Stimulated activated CD8-positive, alpha-beta memory T cell treated with anti-CD3 and anti-CD28 coated beads, Interleukin-12 subunit alpha, Interleukin-12 subunit beta, amount 100 ng/mL, for 1 hour (primary cell): Measurements from ENCODE around the gene PAFAH1B2.
"Not testable (repeated sequence)": the region's sequence is repeated elsewhere in the genome, so short reads cannot be mapped to it uniquely, and the experiment has no call there.

ENCODE experiments used
- DNase-seq: peaks from one replicate; pipeline ENCODE4 v3.0.0-alpha.2; 2020; ENCODE audit warnings: low read depth

PAFAH1B2 gene

GRCh38 chr11:117127171-117127901, 16.8 kb upstream of the PAFAH1B2 start:
- no peak for DNase-seq

- no peak for DNase-seq
Measured at GRCh38 chr11:117128289-117128688, 15.8 kb upstream of the PAFAH1B2 start.

GRCh38 chr11:117130396-117130795, 13.7 kb upstream of the PAFAH1B2 start:
- not testable (repeated sequence) for DNase-seq

GRCh38 chr11:117130879-117131278, 13.2 kb upstream of the PAFAH1B2 start:
- no peak for DNase-seq

GRCh38 chr11:117134431-117134830, 9.7 kb upstream of the PAFAH1B2 start:
- no peak for DNase-seq

GRCh38 chr11:117134979-117135378, 9.1 kb upstream of the PAFAH1B2 start:
- DNase-seq: not testable (repeated sequence)

- not testable (repeated sequence) for DNase-seq
Measured at GRCh38 chr11:117137223-117138086, 6.6 kb upstream of the PAFAH1B2 start.

GRCh38 chr11:117143390-117143789, 697 bp upstream of the PAFAH1B2 start:
- no peak for DNase-seq

- DNase-seq: no peak
Measured at GRCh38 chr11:117144477-117145392, 648 bp downstream of the PAFAH1B2 start.

GRCh38 chr11:117145393-117145761, 1.3 kb downstream of the PAFAH1B2 start:
- DNase-seq: no peak

GRCh38 chr11:117146521-117146920, 2.4 kb downstream of the PAFAH1B2 start:
- no peak for DNase-seq

- DNase-seq: no peak
Measured at GRCh38 chr11:117152066-117152465, 8.0 kb downstream of the PAFAH1B2 start.

GRCh38 chr11:117154468-117154867, 10.4 kb downstream of the PAFAH1B2 start:
- DNase-seq: no peak

- no peak for DNase-seq
Measured at GRCh38 chr11:117157507-117157906, 13.4 kb downstream of the PAFAH1B2 start.

GRCh38 chr11:117159892-117160291, 15.8 kb downstream of the PAFAH1B2 start:
- DNase-seq: no peak

GRCh38 chr11:117160826-117161225, 16.7 kb downstream of the PAFAH1B2 start:
- no peak for DNase-seq

GRCh38 chr11:117166491-117166890, 22.4 kb downstream of the PAFAH1B2 start:
- DNase-seq: no peak

GRCh38 chr11:117169736-117170135, 25.6 kb downstream of the PAFAH1B2 start:
- no peak for DNase-seq

- DNase-seq: no peak
Measured at GRCh38 chr11:117170210-117170609, 26.1 kb downstream of the PAFAH1B2 start.

- DNase-seq: no peak
Measured at GRCh38 chr11:117171007-117171403, 26.9 kb downstream of the PAFAH1B2 start.

GRCh38 chr11:117171404-117172061, 27.4 kb downstream of the PAFAH1B2 start:
- DNase-seq: no peak
